ENCODE results near the gene ZFP92. TPM values are rescaled to one million over a fixed set of nuclear protein-coding genes. Genes with fewer than 3 reads are reported as not detected.

ZFP92 gene, protein sequence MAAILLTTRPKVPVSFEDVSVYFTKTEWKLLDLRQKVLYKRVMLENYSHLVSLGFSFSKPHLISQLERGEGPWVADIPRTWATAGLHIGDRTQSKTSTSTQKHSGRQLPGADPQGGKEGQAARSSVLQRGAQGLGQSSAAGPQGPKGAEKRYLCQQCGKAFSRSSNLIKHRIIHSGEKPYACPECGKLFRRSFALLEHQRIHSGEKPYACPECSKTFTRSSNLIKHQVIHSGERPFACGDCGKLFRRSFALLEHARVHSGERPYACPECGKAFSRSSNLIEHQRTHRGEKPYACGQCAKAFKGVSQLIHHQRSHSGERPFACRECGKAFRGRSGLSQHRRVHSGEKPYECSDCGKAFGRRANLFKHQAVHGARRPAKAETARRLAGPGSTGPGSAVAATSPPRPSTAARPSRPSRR
- total RNA-seq (1 to 10 TPM; 1.5 to 3.4 (median 2.4) TPM), polyA plus RNA-seq (under 1 TPM; 0.26 to 0.83 (median 0.50) TPM)
- long read RNA-seq, donor 1: 0 reads
- long read RNA-seq, donor 2: 0 reads

DNA sequence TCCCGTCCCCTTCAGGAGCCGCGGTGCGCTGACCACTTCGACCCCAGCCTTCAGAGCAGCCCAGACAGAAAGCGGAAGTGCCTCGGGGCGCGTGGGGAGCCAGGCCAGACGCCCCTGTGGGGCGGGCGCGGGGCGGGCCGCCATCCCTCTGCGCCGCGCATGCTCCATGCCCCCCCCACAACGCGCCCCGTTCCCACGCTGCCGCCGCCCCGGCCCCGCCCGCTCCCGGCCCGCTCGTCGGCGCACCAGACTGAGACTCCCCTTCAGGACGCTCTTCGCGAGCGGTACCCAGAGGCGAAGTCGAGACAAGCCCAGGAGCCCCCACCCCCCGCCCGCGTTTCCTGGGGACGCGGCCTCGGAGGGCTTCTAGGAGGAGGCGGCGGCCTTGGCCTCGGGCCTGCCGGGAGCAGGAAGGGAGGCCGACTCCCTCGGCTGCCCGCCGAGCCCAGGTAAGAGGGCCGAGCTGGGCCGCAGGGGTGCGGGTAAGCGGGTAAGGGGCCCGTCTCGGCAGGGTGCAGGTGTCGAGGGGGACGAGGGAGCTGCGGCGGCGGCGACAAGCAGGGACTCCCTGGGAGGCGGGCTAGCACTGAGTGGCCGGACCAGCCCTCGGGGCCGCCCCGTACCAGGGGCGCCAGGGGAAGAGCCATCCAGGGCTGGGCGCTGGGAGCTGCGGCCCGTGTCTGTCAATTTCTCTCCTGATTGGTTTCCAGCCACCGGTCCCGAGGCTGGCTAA is at the start of gene ZFP92:
Gene ZFP92, plus strand, starts transcription at position 218 of the 733 bp plus-strand sequence. CDS start 6,851 bp downstream, outside the sequence.
- Histone ChIP-seq H3K27ac (peak within 1 kb of the TSS in 3 of 8 donors; percentile 10 to 35 (median 24)), H3K4me1 (peaks cover 0 to 26% (median 14%) of the 10 kb centered on the region in 6 donors), H3K9me3 (no peaks in the 10 kb centered on the region), H3K4me3 (peak within 1 kb of the TSS; percentile 34 to 75 (median 42)), H3K36me3 (no peaks in the 10 kb centered on the region), H3K27me3 (replicated peaks in 1 of 7) (no peaks in the 10 kb centered on the region)
- DNase-seq: peak; percentile 81
- intact Hi-C loops (cut with DNase I; ENCODE audit: low total_unique reads): no loop called here
- TF ChIP-seq, protein P1, sequence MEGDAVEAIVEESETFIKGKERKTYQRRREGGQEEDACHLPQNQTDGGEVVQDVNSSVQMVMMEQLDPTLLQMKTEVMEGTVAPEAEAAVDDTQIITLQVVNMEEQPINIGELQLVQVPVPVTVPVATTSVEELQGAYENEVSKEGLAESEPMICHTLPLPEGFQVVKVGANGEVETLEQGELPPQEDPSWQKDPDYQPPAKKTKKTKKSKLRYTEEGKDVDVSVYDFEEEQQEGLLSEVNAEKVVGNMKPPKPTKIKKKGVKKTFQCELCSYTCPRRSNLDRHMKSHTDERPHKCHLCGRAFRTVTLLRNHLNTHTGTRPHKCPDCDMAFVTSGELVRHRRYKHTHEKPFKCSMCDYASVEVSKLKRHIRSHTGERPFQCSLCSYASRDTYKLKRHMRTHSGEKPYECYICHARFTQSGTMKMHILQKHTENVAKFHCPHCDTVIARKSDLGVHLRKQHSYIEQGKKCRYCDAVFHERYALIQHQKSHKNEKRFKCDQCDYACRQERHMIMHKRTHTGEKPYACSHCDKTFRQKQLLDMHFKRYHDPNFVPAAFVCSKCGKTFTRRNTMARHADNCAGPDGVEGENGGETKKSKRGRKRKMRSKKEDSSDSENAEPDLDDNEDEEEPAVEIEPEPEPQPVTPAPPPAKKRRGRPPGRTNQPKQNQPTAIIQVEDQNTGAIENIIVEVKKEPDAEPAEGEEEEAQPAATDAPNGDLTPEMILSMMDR (IDR thresholded peaks at IDR 0.05 in 8 of 11, conservative IDR thresholded peaks at IDR 0.05 in 3 of 11): no peak
- TF ChIP-seq POLR2A (IDR thresholded peaks at IDR 0.05): no peak
- peak in 1 of 3 donors; percentile 25 for TF ChIP-seq POLR2AphosphoS5 (IDR thresholded peaks at IDR 0.05)
- 0 to 50% (median 15%) methylated on average over 5 to 75 of the region's 75 CpGs; no CpG with 5 or more reads in 1 of the 5 donors for WGBS, 5 donors

DNA sequence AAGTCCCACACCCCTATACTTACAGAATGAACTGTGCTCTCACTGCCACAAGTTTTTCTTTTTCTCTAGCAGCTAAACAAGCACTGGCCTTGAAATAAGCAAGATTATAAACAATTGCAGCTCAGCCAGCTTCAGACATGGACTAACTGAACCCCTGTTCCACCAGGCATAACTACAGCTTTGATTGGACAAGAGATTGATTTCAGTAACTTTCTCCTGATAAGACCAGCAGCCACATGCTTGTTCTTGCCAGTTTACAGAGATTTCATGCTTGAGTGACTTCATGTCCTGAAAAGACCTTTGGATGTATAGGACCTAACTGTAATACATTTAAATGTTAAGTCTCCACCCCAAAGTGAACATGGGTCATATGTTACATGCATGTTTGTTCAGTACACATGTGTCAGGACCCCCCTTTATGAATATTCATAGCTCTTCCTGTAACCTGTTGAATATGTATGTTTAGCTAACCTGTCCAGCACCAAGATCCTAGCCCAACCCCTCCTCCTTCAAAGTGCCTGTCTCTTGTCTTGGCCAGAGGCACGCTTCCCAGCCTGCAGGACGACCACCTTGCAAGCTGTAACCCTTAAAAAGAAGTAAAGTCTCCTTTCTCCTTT is 49.4 kb upstream of the ZFP92 start:
- TF ChIP-seq, protein P1 (IDR thresholded peaks at IDR 0.05 in 8 of 11, conservative IDR thresholded peaks at IDR 0.05 in 3 of 11): no peak
- TF ChIP-seq POLR2A (IDR thresholded peaks at IDR 0.05): no peak
- TF ChIP-seq POLR2AphosphoS5 (IDR thresholded peaks at IDR 0.05): no peak
- intact Hi-C loops (cut with DNase I; ENCODE audit: low total_unique reads): no loop called here
- Histone ChIP-seq H3K9me3 (peaks cover 0 to 28% (median 16%) of the 10 kb centered on the region in 8 donors), H3K4me3 (no peak overlapping the region), H3K27me3 (replicated peaks in 1 of 7) (peaks cover 0 to 3% (median 0%) of the 10 kb centered on the region in 7 donors), H3K36me3 (no peaks in the 10 kb centered on the region), H3K4me1 (no peaks in the 10 kb centered on the region), H3K27ac (no peak overlapping the region)
- no peak for DNase-seq
- WGBS, 5 donors: 26 to 90% (median 54%) methylated on average over 2 of the region's 2 CpGs

DNA sequence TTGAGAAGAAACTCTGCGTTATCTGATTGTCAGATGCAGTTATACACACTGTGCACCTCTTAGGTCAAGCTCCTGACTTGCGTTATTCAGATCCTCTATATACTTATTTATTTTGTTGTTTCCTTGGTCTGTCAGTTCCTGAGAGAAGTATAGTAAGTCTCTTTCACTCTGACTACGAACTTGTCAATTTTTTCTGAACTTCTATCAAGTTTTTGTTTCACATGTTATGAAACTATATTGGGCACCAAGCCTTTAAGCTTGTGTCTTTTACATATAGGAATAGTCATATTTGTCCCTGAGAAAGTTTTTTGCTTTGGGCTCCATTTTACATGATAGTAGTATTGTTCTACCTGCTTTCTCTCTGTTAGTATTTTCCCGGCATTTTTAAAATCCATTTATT is 45.6 kb upstream of the ZFP92 start:
- DNase-seq: no peak
- no peaks in the 10 kb centered on the region for H3K9me3 ChIP-seq
- TF ChIP-seq, protein P1 (IDR thresholded peaks at IDR 0.05 in 8 of 11, conservative IDR thresholded peaks at IDR 0.05 in 3 of 11): no peak
- TF ChIP-seq POLR2A (IDR thresholded peaks at IDR 0.05) (no peak), POLR2AphosphoS5 (IDR thresholded peaks at IDR 0.05) (no peak)
- no peaks in the 10 kb centered on the region for H3K4me1 ChIP-seq
- H3K36me3 ChIP-seq: no peaks in the 10 kb centered on the region
- no peak overlapping the region for H3K27ac ChIP-seq
- intact Hi-C loops (cut with DNase I; ENCODE audit: low total_unique reads): no loop called here
- WGBS, 5 donors: 65 to 88% (median 77%) methylated on average over 4 of the region's 4 CpGs
- no peak overlapping the region for H3K4me3 ChIP-seq
- H3K27me3 ChIP-seq (replicated peaks in 1 of 7): peaks cover 0 to 6% (median 2%) of the 10 kb centered on the region in 7 donors
